PFSK-1 (cell line): ENCODE data around the gene BRSK2.

Source experiments
- FOXP2 ChIP-seq: optimal IDR thresholded peaks from 2 replicates; pipeline ENCODE3; 2011; ENCODE audit warnings: borderline replicate concordance, control low read depth, inconsistent platforms; ENCODE audit not compliant: insufficient read depth; ENCODE audit errors: extremely low read length, extremely low read depth
- POLR2AphosphoS5 ChIP-seq: IDR thresholded peaks from 2 replicates; pipeline ENCODE4 v1.6.1; 2012; ENCODE audit warnings: low read depth, mild to moderate bottlenecking, control low read depth, low read length, moderate library complexity
- REST ChIP-seq, 2 experiments: IDR thresholded peaks; 2 replicates each; pipeline versions ENCODE4 v1.6.1 to v1.8.0; 2011 to 2012; ENCODE audit warnings: low read depth in 2 of 2, low read length in 2 of 2, control low read depth in 1 of 2, inconsistent platforms in 1 of 2, mild to moderate bottlenecking in 1 of 2, moderate library complexity in 1 of 2; ENCODE audit not compliant: insufficient read depth in 1 of 2
- SIN3A ChIP-seq: IDR thresholded peaks from 2 replicates; pipeline ENCODE4 v1.6.1; 2012; ENCODE audit warnings: mild to moderate bottlenecking, low read length, moderate library complexity, borderline replicate concordance; ENCODE audit not compliant: insufficient read depth
- TAF1 ChIP-seq: IDR thresholded peaks from 2 replicates; pipeline ENCODE4 v1.6.1; 2012; ENCODE audit warnings: low read length, control low read depth, borderline replicate concordance; ENCODE audit not compliant: insufficient read depth

The BRSK2 gene

GRCh38 chr11:1354125-1354938 lies 35.4 kb upstream of the BRSK2 start:
- no peak for TF ChIP-seq POLR2AphosphoS5
- no peak for TF ChIP-seq FOXP2
- TF ChIP-seq SIN3A, result no peak
- TF ChIP-seq REST (IDR thresholded peaks at IDR 0.05; ENCODE audit: insufficient read depth in 1 of 2, low read depth in 2 of 2, low read length in 2 of 2), result no peak
- TF ChIP-seq TAF1, result no peak

- TF ChIP-seq FOXP2 (no peak), REST (IDR thresholded peaks at IDR 0.05; ENCODE audit: insufficient read depth in 1 of 2, low read depth in 2 of 2, low read length in 2 of 2) (no peak), POLR2AphosphoS5 (no peak), SIN3A (no peak), TAF1 (no peak)
Measured at GRCh38 chr11:1356007-1356435, 33.7 kb upstream of the BRSK2 start.

- TF ChIP-seq SIN3A (no peak), POLR2AphosphoS5 (no peak), FOXP2 (no peak), TAF1 (no peak), REST (IDR thresholded peaks at IDR 0.05; ENCODE audit: insufficient read depth in 1 of 2, low read depth in 2 of 2, low read length in 2 of 2) (no peak)
Measured at GRCh38 chr11:1356478-1356960, 33.2 kb upstream of the BRSK2 start.

GRCh38 chr11:1358286-1358685 lies 31.4 kb upstream of the BRSK2 start:
- peak; percentile 57 for TF ChIP-seq FOXP2
- TF ChIP-seq REST (IDR thresholded peaks at IDR 0.05; ENCODE audit: insufficient read depth in 1 of 2, low read depth in 2 of 2, low read length in 2 of 2), result no peak

GRCh38 chr11:1359556-1359955 lies 30.2 kb upstream of the BRSK2 start:
- TF ChIP-seq POLR2AphosphoS5, result no peak
- no peak for TF ChIP-seq REST (IDR thresholded peaks at IDR 0.05; ENCODE audit: insufficient read depth in 1 of 2, low read depth in 2 of 2, low read length in 2 of 2)
- no peak for TF ChIP-seq TAF1
- no peak for TF ChIP-seq SIN3A
- TF ChIP-seq FOXP2, result no peak
